Measurements from ENCODE around the gene ADAMTS12. TPM values are rescaled to one million over a fixed set of nuclear protein-coding genes. Genes with fewer than 3 reads are reported as not detected.

Gene ADAMTS12
- total and polyA plus RNA-seq, 2 experiments from 2014 or later: 7.8 to 11.5 TPM

GRCh38 chr5:33890131-33891032, 1.4 kb downstream of the ADAMTS12 start:
- DNase-seq: peak; percentile 67
- Histone ChIP-seq H3K9me2 (ENCODE audit: insufficient read depth) (no peaks in the 10 kb centered on the region), H3K79me2 (ENCODE audit: insufficient read depth) (peaks cover 53% of the 10 kb centered on the region)

DNA sequence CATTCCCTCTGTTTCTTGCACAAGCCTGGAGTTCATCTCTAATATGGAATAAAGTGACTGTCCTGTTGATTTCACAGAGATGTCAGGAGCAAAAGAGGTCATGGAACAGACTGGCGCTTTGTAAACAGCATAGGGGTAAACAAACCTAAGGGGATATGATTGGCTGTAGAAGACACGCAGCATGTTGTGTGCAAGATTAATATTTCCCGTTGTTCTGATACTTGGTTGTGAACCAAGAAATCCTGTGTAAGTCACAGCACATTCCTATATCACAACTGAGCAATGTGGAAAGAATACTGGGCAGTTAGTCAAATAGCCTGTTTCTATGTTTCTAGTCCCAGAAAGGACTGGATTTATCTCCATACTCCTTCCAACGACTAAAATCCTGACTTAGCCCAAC, 3.2 kb downstream of the ADAMTS12 start:
- peak; percentile 62 for DNase-seq
- Histone ChIP-seq H3K27ac (no peak overlapping the region), H3F3A (ENCODE audit: insufficient read depth) (peaks cover 27% of the 10 kb centered on the region), H3K9ac (no peak overlapping the region), H3K4me3 (no peak overlapping the region), H4K20me1 (ENCODE audit: insufficient read depth) (no peaks in the 10 kb centered on the region), H3K27me3 (replicated peaks; ENCODE audit: insufficient read depth) (no peaks in the 10 kb centered on the region), H3K9me2 (ENCODE audit: insufficient read depth) (no peaks in the 10 kb centered on the region), H2AFZ (no peak overlapping the region), H3K4me2 (ENCODE audit: unreplicated experiment) (peak overlapping the region; percentile 16), H3K4me1 (ENCODE audit: insufficient read depth) (peaks cover 43% of the 10 kb centered on the region), H3K79me2 (ENCODE audit: insufficient read depth) (peaks cover 68% of the 10 kb centered on the region), H3K9me3 (ENCODE audit: low read depth) (no peaks in the 10 kb centered on the region), H3K36me3 (ENCODE audit: low read depth) (no peaks in the 10 kb centered on the region)
- TF ChIP-seq EZH2phosphoT487 (IDR thresholded peaks at IDR 0.05; ENCODE audit: insufficient read depth, low read depth): no peak
- no peak for TF ChIP-seq EZH2 (IDR thresholded peaks at IDR 0.05; ENCODE audit: insufficient read depth, poor library complexity, severe bottlenecking)
- in situ Hi-C loops (cut with MboI): no loop called here
- 55 to 56% methylated on average over 4 of the region's 4 CpGs for WGBS, 2 experiments (ENCODE audit: low coverage in 1 of 2, low lambda C conversion rate in 2 of 2, missing lambda C conversion rate in 2 of 2)

More at GRCh38 chr5:33890131-33891032, 1.4 kb downstream of the ADAMTS12 start:
- Histone ChIP-seq H3K27ac (peak overlapping the region; percentile 38; the same call in 1 of the 2 replicates), H3K36me3 (ENCODE audit: low read depth) (no peaks in the 10 kb centered on the region), H2AFZ (peak overlapping the region; percentile 81), H3K27me3 (replicated peaks; ENCODE audit: insufficient read depth) (no peaks in the 10 kb centered on the region), H3K4me2 (ENCODE audit: unreplicated experiment) (peak overlapping the region; percentile 98), H3K9ac (peak overlapping the region; percentile 77), H3K4me3 (peak overlapping the region; percentile 83), H3K9me3 (ENCODE audit: low read depth) (no peaks in the 10 kb centered on the region), H4K20me1 (ENCODE audit: insufficient read depth) (no peaks in the 10 kb centered on the region), H3K4me1 (ENCODE audit: insufficient read depth) (peaks cover 56% of the 10 kb centered on the region), H3F3A (ENCODE audit: insufficient read depth) (peaks cover 42% of the 10 kb centered on the region)
- no peak for TF ChIP-seq EZH2phosphoT487 (IDR thresholded peaks at IDR 0.05; ENCODE audit: insufficient read depth, low read depth)
- TF ChIP-seq EZH2 (IDR thresholded peaks at IDR 0.05; ENCODE audit: insufficient read depth, poor library complexity, severe bottlenecking): no peak
- in situ Hi-C loops (cut with MboI): no loop called here
- whole genome bisulfite sequencing, 2 experiments (ENCODE audit: low coverage in 1 of 2, low lambda C conversion rate in 2 of 2, missing lambda C conversion rate in 2 of 2): 41 to 48% methylated on average over 12 of the region's 12 CpGs

DNA sequence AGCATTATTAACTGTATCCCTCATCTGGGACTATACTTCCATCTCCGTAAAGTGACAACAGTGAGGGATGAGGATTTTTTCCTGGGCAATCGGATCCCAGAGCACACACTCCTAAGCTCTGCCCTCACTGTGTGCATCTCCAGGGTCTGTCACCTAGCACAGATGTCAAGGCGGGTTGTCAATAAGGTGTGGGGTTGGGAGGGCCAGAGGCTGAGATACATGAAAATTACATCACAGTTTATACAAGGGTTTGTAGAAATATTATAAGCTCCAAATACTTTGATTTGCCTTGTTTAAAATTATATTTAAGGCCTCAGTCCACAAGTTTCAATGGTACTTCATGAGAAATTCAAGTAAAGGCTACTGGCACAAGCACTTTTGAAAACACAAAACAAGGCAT, 4.5 kb downstream of the ADAMTS12 start:
- 65 to 67% methylated on average over 3 of the region's 3 CpGs for WGBS, 2 experiments (ENCODE audit: low coverage in 1 of 2, low lambda C conversion rate in 2 of 2, missing lambda C conversion rate in 2 of 2)
- Histone ChIP-seq H3K9me3 (ENCODE audit: low read depth) (no peaks in the 10 kb centered on the region), H3K36me3 (ENCODE audit: low read depth) (no peaks in the 10 kb centered on the region), H4K20me1 (ENCODE audit: insufficient read depth) (no peaks in the 10 kb centered on the region), H3K27ac (no peak overlapping the region), H3K4me1 (ENCODE audit: insufficient read depth) (peaks cover 35% of the 10 kb centered on the region), H3K79me2 (ENCODE audit: insufficient read depth) (peaks cover 68% of the 10 kb centered on the region), H3K9me2 (ENCODE audit: insufficient read depth) (no peaks in the 10 kb centered on the region), H3K4me2 (ENCODE audit: unreplicated experiment) (no peak overlapping the region), H3F3A (ENCODE audit: insufficient read depth) (peaks cover 15% of the 10 kb centered on the region; the same call in 1 of the 2 replicates), H3K27me3 (replicated peaks; ENCODE audit: insufficient read depth) (no peaks in the 10 kb centered on the region), H3K9ac (no peak overlapping the region), H2AFZ (no peak overlapping the region), H3K4me3 (no peak overlapping the region)
- in situ Hi-C loops (cut with MboI): no loop called here
- DNase-seq: no peak
- no peak for TF ChIP-seq EZH2 (IDR thresholded peaks at IDR 0.05; ENCODE audit: insufficient read depth, poor library complexity, severe bottlenecking)
- TF ChIP-seq EZH2phosphoT487 (IDR thresholded peaks at IDR 0.05; ENCODE audit: insufficient read depth, low read depth): no peak

- Histone ChIP-seq H3K4me1 (ENCODE audit: insufficient read depth) (peaks cover 28% of the 10 kb centered on the region), H3K27me3 (replicated peaks; ENCODE audit: insufficient read depth) (no peaks in the 10 kb centered on the region), H4K20me1 (ENCODE audit: insufficient read depth) (no peaks in the 10 kb centered on the region), H3K9me2 (ENCODE audit: insufficient read depth) (no peaks in the 10 kb centered on the region), H3F3A (ENCODE audit: insufficient read depth) (peaks cover 9% of the 10 kb centered on the region; the same call in 1 of the 2 replicates), H3K4me2 (ENCODE audit: unreplicated experiment) (no peak overlapping the region), H3K27ac (no peak overlapping the region), H3K9me3 (ENCODE audit: low read depth) (no peaks in the 10 kb centered on the region), H3K4me3 (no peak overlapping the region), H2AFZ (no peak overlapping the region), H3K9ac (no peak overlapping the region), H3K79me2 (ENCODE audit: insufficient read depth) (peaks cover 68% of the 10 kb centered on the region), H3K36me3 (ENCODE audit: low read depth) (no peaks in the 10 kb centered on the region)
- no peak for TF ChIP-seq EZH2phosphoT487 (IDR thresholded peaks at IDR 0.05; ENCODE audit: insufficient read depth, low read depth)
- TF ChIP-seq EZH2 (IDR thresholded peaks at IDR 0.05; ENCODE audit: insufficient read depth, poor library complexity, severe bottlenecking): no peak
- DNase-seq: no peak
- in situ Hi-C loops (cut with MboI): no loop called here
- WGBS, 2 experiments (ENCODE audit: low coverage in 1 of 2, low lambda C conversion rate in 2 of 2, missing lambda C conversion rate in 2 of 2): 84 to 92% methylated on average over 4 of the region's 4 CpGs
Measured at GRCh38 chr5:33886283-33886682, 5.5 kb downstream of the ADAMTS12 start.

Measured in GM23248 (cell line).